AG08396 (cell line): ENCODE data around the gene RPS8.
A peak's percentile ranks its signal among the peaks of the same experiment; 100 is the strongest.
"Not testable (repeated sequence)": the region's sequence is repeated elsewhere in the genome, so short reads cannot be mapped to it uniquely, and the experiment has no call there.

Experiments used
- DNase-seq: peaks from one replicate; pipeline ENCODE4 v3.0.0; 2012; ENCODE audit warnings: low spot score, mixed read lengths

RPS8 gene

GRCh38 chr1:44803062-44803311 lies 27.6 kb downstream of the RPS8 start:
- no peak for DNase-seq

- no peak for DNase-seq
Measured at GRCh38 chr1:44803312-44804095, 28.2 kb downstream of the RPS8 start.

- DNase-seq: no peak
Measured at GRCh38 chr1:44805311-44806024, 30.1 kb downstream of the RPS8 start.

GRCh38 chr1:44806025-44806703 lies 30.8 kb downstream of the RPS8 start:
- DNase-seq: no peak

GRCh38 chr1:44806704-44807363 lies 31.5 kb downstream of the RPS8 start, which contains the start of gene DYNLT4:
TSS of gene DYNLT4 (minus strand) at chr1:44807351. CDS start at chr1:44806668, 683 bp downstream.
- DNase-seq: no peak

GRCh38 chr1:44807364-44808062 lies 32.2 kb downstream of the RPS8 start:
- DNase-seq: peak; percentile 95

GRCh38 chr1:44808063-44808937 lies 33.0 kb downstream of the RPS8 start, which contains the start of gene BTBD19:
TSS of gene BTBD19 (plus strand) at chr1:44808523. CDS start at chr1:44808821, 298 bp downstream.
- DNase-seq: peak; percentile 90

GRCh38 chr1:44808938-44809917 lies 33.9 kb downstream of the RPS8 start:
- DNase-seq: peak; percentile 55

- DNase-seq: no peak
Measured at GRCh38 chr1:44810101-44810761, 34.9 kb downstream of the RPS8 start.

- not testable (repeated sequence) for DNase-seq
Measured at GRCh38 chr1:44810762-44811105, 35.4 kb downstream of the RPS8 start.

GRCh38 chr1:44811234-44811633 lies 35.9 kb downstream of the RPS8 start:
- no peak for DNase-seq

GRCh38 chr1:44812822-44813543 lies 37.6 kb downstream of the RPS8 start:
- no peak for DNase-seq

GRCh38 chr1:44815926-44816325 lies 40.6 kb downstream of the RPS8 start:
- not testable (repeated sequence) for DNase-seq

GRCh38 chr1:44817307-44817706 lies 42.0 kb downstream of the RPS8 start:
- DNase-seq: no peak

GRCh38 chr1:44817771-44818495 lies 42.6 kb downstream of the RPS8 start:
- DNase-seq: no peak

GRCh38 chr1:44819196-44819607 lies 43.9 kb downstream of the RPS8 start:
- peak; percentile 59 for DNase-seq

GRCh38 chr1:44819608-44820327 lies 44.4 kb downstream of the RPS8 start:
- peak; percentile 89 for DNase-seq
